Activated naive CD4-positive, alpha-beta T cell treated with Interleukin-2 at 50 U/mL for 16 hours (primary cell): ENCODE measurements around the gene ALAD.
A peak's percentile ranks its signal among the peaks of the same experiment; 100 is the strongest.

Experiments
- DNase-seq: peaks from one replicate; pipeline ENCODE4 v3.0.0-alpha.2; 2020

ALAD gene

GRCh38 chr9:113343732-113344231, 57.3 kb downstream of the ALAD start:
- DNase-seq = no peak

GRCh38 chr9:113341712-113342410, 59.2 kb downstream of the ALAD start:
- DNase-seq = no peak

- peak; percentile 85 for DNase-seq
Observed at GRCh38 chr9:113340011-113340699, 60.9 kb downstream of the ALAD start, which contains the start of gene WDR31. Gene WDR31, minus strand, starts transcription at chr9:113340275. Its CDS starts 8,253 bp downstream, at chr9:113332022.

- DNase-seq = no peak
Observed at GRCh38 chr9:113337714-113338113, 63.4 kb downstream of the ALAD start.
